ENCODE measurements around the gene GNB5. TPM values are rescaled to one million over a fixed set of nuclear protein-coding genes. Genes with fewer than 3 reads are reported as not detected.

Gene GNB5
- total RNA-seq, 1 experiment from 2014 or later: 48.8 TPM

DNA sequence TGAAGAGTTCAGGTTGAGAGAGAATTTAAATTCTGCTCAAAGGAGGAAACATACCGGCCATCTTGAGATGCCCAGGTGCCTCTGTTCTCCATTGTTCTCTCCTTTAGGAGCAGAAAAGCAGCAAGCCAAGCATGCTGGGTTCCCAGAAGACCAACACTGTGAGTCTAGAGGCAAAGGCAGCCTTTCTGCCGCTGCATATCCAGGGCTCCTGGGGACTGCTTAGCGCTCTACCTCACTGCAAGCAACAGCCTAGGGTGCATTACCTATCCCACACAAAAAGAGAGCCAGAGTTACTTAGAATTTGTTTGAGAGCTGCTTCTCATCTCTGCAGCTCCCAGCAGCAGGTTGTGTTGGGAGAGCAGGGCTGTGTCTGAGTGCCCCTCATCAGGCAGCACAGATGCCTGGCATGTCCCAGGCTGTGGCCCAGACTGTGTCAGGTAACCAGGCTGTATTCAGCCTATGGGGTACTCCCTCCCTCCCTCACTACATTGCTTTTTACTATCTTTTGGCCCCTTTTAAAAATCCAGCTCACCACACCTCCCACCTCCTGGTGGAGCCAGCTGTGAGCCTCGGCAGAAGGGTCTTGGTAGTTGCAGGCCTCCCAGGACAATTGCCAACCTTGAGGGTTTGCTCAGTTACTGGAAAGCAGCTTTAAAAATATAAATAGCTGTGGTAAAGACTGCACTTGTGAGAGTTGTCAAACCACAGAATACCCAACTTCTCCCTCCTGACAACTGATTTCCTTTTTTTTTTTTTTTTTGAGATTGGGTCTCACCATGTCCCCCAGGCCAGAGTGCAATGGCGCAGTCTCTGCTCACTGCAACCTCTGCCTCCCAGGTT is 108.8 kb downstream of the GNB5 start:
- H3K4me3 Mint-ChIP-seq (ENCODE audit: low read depth, unreplicated experiment): no peak overlapping the region
- no TSS peak for BruUV-seq (replicated peaks)
- H3K27me3 Mint-ChIP-seq (ENCODE audit: unreplicated experiment): no peaks in the 10 kb centered on the region
- H3K36me3 Mint-ChIP-seq (ENCODE audit: insufficient read depth, unreplicated experiment): no peaks in the 10 kb centered on the region
- H3K4me1 Mint-ChIP-seq (ENCODE audit: low read depth, unreplicated experiment): no peaks in the 10 kb centered on the region
- CTCF ChIA-PET: interaction anchor here (0.5 kb wide), 1 partner anchor 33 kb away, joined by 3 read pairs; no protein-coding TSS in a partner anchor
- no peak for DNase-seq
- intact Hi-C loops (cut with micrococcal nuclease; ENCODE audit: unreplicated experiment): no loop called here
- no peaks in the 10 kb centered on the region for H3K9me3 Mint-ChIP-seq (ENCODE audit: low read depth, unreplicated experiment)
- TF ChIP-seq CTCF (IDR thresholded peaks at IDR 0.05; ENCODE audit: unreplicated experiment): no peak
- no peak overlapping the region for H3K27ac Mint-ChIP-seq (ENCODE audit: unreplicated experiment)

- intact Hi-C loops (cut with micrococcal nuclease; ENCODE audit: unreplicated experiment): no loop called here
- CTCF ChIA-PET: interaction anchor here (0.6 to 1.2 kb wide), 3 partner anchors 10 to 109 kb away, joined by 3 to 10 read pairs (median 4); partner anchors contain the start of gene LEO1
- no peaks in the 10 kb centered on the region for H3K27me3 Mint-ChIP-seq (ENCODE audit: unreplicated experiment)
- peaks cover 7% of the 10 kb centered on the region for H3K4me1 Mint-ChIP-seq (ENCODE audit: low read depth, unreplicated experiment)
- no peaks in the 10 kb centered on the region for H3K9me3 Mint-ChIP-seq (ENCODE audit: low read depth, unreplicated experiment)
- no peak overlapping the region for H3K27ac Mint-ChIP-seq (ENCODE audit: unreplicated experiment)
- H3K4me3 Mint-ChIP-seq (ENCODE audit: low read depth, unreplicated experiment): no peak overlapping the region
- TF ChIP-seq CTCF (IDR thresholded peaks at IDR 0.05; ENCODE audit: unreplicated experiment): no peak
- no peaks in the 10 kb centered on the region for H3K36me3 Mint-ChIP-seq (ENCODE audit: insufficient read depth, unreplicated experiment)
- no peak for DNase-seq
- BruUV-seq (replicated peaks): no TSS peak
Observed at GRCh38 chr15:52080706-52081392, 110.3 kb downstream of the GNB5 start.

DNA sequence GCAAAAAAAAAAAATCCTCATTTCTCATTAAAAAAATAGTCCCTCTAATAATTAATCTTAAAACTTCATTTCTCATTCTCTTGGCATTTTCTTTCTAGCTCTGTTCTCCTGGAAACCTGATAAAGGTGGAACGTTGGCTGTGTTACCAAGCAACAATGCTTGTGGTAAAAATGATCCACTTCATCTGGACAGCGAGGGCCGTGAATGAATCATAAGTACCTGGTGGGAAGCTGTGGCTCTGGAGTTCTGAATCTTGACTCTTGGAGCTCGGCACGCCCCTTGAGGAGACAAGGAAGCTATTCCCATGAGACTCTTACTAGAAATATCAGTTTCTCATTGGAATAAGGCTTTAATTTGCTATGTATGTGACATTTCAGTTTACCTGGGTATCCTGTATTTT is 111.2 kb downstream of the GNB5 start:
- intact Hi-C loops (cut with micrococcal nuclease; ENCODE audit: unreplicated experiment): no loop called here
- no peak overlapping the region for H3K27ac Mint-ChIP-seq (ENCODE audit: unreplicated experiment)
- no peak overlapping the region for H3K4me3 Mint-ChIP-seq (ENCODE audit: low read depth, unreplicated experiment)

More for the DNA sequence above, 111.2 kb downstream of the GNB5 start:
- H3K36me3 Mint-ChIP-seq (ENCODE audit: insufficient read depth, unreplicated experiment): no peaks in the 10 kb centered on the region
- no TSS peak for BruUV-seq (replicated peaks)
- H3K27me3 Mint-ChIP-seq (ENCODE audit: unreplicated experiment): no peaks in the 10 kb centered on the region
- DNase-seq: no peak
- CTCF ChIA-PET: interaction anchor here (0.6 to 1.2 kb wide), 8 partner anchors 9 to 1605 kb away, joined by 3 to 10 read pairs (median 4); partner anchors contain the start of gene LEO1
- TF ChIP-seq CTCF (IDR thresholded peaks at IDR 0.05; ENCODE audit: unreplicated experiment): no peak
- no peaks in the 10 kb centered on the region for H3K9me3 Mint-ChIP-seq (ENCODE audit: low read depth, unreplicated experiment)
- peaks cover 7% of the 10 kb centered on the region for H3K4me1 Mint-ChIP-seq (ENCODE audit: low read depth, unreplicated experiment)

Data from Calu3 (cell line).